ENCODE results near the gene CCDC6.

GRCh38 chr10:59779756-59780533 lies 126.4 kb downstream of the CCDC6 start:
- TF ChIP-seq CTCF (IDR thresholded peaks at IDR 0.05), result no peak
- TF ChIP-seq POLR2AphosphoS5 (IDR thresholded peaks at IDR 0.05), result no peak

All from prostate gland (tissue), 2 donors.